GM19023 (cell line): Measurements from ENCODE around the gene SLC17A5.
A peak's percentile ranks its signal among the peaks of the same experiment; 100 is the strongest.
"Not testable (repeated sequence)": the region's sequence is repeated elsewhere in the genome, so short reads cannot be mapped to it uniquely, and the experiment has no call there.

ENCODE experiments used
- ATAC-seq: cut with Tn5 transposase; IDR thresholded peaks from one replicate; pipeline ENCODE4 v1.9.1; 2021; ENCODE audit warnings: mild to moderate bottlenecking, moderate library complexity; ENCODE audit not compliant: unreplicated experiment

The SLC17A5 gene

GRCh38 chr6:73666393-73666792 lies 12.6 kb upstream of the SLC17A5 start:
- no peak for ATAC-seq

- no peak for ATAC-seq
Observed at GRCh38 chr6:73665686-73666319, 12.0 kb upstream of the SLC17A5 start.

DNA sequence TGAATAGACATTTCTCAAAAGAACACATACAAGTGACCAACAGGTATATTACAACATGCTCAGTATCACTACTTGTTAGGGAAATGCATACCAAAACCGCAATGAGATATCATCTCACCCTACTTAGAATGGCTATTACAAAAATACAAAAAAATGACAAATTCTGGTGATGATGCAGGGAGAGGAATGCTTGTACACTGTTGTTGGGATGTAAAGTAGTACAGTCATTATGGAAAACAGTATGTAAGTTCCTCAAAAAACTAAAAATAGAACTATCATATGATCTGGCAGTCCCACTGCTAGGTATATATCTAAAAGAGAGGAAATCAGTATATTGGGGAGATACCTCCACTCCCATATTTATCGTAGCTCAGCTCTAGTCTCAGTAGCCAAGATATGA lies 10.9 kb upstream of the SLC17A5 start:
- ATAC-seq, result no peak

DNA sequence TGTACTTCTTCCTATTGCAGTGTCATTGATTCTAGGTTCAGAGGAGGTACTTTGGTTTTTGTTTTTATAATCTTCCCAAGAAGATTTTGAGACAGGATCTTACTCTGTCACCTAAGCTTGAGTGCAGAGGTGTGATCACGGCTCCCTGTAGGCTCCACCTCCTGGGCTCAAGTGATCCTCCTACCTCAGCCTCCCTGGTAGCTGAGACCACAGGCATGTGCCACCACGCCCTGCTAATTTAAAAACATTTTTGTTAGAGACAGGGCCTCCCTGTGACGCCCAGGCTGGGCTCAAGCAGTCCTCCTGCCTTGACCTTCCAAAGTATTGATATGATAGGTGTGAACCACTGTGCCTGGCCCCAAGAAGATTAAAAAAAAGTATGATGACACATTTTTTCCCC lies 3.4 kb upstream of the SLC17A5 start:
- no peak for ATAC-seq

DNA sequence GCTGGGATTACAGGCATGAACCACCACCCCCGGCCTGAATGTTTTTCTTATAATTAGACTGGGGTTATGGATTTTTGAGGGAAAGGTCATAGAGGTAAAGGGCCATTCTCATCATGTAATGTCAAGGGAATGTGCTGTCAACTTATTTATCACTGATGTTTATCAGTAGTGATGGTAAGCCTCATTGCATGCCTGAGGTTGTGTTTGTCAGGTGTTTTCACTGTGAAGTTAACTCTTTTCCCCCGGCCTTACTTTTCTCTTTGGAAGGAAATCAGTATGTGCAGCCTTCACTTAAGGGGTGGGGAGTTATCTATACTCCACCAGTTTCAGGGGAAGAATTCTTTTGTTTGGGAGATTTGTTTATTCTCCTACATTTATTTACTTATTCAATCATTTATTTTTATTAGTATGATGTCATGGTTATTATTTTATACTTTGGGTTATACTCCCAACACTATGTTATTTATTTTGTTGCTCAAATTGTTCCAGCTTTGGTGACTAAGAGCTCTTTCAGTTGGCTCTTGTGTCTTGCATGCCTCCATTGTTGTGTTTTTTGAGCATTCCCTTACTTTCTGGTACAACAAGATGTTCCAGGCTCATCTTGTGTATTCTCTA lies 2.8 kb upstream of the SLC17A5 start:
- ATAC-seq, result no peak

GRCh38 chr6:73655341-73655917 lies 1.6 kb upstream of the SLC17A5 start:
- no peak for ATAC-seq

GRCh38 chr6:73652637-73653570 lies 888 bp downstream of the SLC17A5 start:
- peak; percentile 41 for ATAC-seq

DNA sequence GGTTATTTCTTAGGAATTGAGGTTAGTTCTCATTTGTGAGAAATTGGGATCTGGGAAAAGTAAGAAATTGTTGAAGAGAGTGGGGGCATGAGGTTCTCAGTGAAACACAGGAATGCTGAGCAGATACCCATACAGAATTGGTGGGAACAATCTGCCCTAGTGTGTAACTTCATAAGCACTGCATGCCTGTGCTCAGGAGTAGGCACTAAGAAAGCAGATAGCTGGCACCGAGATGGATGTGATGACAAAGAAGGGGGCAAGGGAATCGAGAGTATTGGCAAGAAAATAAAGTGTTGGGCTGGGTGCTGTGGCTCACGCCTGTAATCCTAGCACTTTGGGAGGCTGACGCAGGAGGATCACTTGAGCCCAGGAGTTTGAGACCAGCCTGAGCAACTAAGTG lies 4.0 kb downstream of the SLC17A5 start:
- ATAC-seq, result no peak

DNA sequence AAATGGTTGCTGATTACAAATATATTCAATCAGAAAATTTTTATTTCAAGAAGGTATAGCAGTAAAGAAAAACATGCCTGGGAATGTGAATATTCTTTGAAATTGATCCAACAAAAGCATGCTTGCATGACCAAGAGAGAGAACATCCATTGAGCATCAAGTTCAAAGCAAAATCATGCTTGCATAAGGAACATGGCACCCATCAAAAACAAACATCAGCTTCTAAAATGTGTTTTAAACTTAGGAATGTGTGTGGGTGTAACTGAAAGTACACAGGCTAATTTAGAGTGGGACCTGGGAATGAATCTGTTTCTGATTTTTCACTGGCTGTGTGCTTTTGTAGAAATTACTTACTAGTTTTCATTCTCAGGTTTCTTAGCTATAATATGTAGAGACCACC lies 5.6 kb downstream of the SLC17A5 start:
- ATAC-seq, result no peak

GRCh38 chr6:73644941-73645591 lies 8.7 kb downstream of the SLC17A5 start:
- no peak for ATAC-seq

DNA sequence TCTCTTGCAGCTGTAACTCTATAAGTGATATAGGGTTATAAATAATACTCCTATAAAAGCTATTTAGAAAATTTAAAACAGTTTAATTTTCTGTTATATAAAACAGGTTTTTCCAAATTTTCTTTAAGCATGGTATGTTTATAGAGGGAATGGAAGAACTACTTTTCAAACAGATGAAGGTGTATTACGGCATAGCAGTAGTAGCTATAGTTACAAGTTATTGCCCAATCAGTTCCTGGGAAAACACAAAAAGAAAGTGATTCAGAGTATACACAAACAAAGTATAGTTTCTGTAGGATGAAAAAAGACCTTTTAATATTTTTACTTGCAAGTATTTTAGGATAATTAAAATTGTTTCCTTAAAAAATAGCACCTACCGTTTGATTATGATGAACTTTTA lies 9.8 kb downstream of the SLC17A5 start:
- ATAC-seq, result no peak

- ATAC-seq, result no peak
Observed at GRCh38 chr6:73642530-73642929, 11.3 kb downstream of the SLC17A5 start.

DNA sequence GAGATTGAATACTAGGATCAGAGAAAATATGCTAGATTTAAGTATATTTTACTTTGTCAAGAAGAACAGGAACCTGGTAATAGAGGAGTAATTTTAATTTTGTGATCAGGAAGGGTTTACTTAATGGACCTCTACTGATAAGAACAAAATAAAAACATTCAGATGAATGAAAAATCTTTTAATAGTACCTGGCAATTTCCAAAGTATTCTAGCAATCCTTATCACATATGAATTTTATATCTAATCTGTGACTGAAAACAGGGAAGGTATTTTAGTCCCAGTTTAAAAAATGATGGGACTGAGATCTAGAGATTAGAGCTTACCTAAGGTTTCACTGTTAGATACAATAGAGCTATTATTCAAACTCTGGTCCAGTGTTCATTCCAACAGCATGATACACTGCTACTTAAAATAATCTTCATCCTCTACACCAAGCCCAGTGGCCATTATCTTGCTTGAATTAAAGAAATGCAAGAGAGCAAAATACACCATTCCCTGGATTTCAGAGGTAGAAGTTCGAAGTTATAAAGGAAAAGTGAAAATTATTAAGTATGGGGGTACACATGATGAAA lies 13.5 kb downstream of the SLC17A5 start:
- ATAC-seq, result no peak

DNA sequence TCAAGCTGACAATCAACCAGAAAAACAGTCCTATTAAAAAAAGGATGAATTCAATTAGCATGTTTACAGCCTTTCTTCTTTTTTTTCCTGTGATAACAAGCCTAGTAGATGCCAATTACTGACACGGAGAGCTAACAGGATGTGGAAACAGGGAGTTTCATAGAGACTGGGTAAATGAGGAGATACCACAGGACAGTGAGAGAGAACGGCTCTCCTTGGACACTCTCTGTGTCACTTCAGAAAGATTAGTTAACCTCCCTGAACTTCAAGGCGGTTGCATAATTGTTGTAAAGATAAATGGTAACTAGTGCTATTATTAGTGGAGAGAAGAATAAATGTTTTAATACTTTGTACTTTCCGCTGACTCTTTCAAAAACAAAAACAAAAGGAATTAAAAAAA lies 14.8 kb downstream of the SLC17A5 start:
- no peak for ATAC-seq

DNA sequence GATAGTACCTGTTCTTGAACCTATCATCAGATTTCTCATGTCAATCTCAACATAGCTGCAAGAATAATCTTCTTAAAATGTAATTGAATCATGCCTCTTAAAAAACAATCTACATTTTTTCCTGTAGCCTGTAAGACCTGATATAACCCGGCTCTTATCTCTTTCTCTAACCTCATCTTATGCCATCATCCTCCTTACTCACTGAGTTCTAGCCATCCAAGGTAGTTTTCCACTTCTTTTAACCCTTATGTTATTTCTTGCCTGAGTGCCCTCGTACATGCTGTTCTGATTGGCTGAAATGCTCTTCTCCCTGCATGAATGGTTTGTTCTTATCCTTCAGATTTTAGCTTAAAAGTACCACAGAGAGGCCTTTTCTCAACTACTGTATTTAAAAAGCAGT lies 16.4 kb downstream of the SLC17A5 start:
- no peak for ATAC-seq

DNA sequence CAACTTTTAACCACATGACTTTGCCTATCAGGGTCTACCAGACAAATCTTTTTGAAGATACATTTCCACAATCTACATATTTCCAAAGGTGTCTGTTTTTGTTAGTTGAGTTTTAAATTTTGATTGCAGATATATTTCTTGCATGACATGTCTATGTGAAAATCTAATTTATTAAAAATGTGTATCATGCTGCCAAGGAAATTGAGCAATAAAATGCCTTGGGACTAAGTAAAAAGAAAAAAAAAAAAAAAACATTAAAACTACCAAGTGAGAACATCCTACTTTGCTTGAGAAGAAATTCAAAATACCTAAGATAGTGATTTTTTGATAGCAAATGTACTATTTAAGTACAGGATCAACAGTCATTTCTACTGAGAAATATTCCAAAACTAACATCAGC lies 17.7 kb downstream of the SLC17A5 start:
- ATAC-seq, result no peak

GRCh38 chr6:73632346-73632745 lies 21.4 kb downstream of the SLC17A5 start:
- no peak for ATAC-seq

DNA sequence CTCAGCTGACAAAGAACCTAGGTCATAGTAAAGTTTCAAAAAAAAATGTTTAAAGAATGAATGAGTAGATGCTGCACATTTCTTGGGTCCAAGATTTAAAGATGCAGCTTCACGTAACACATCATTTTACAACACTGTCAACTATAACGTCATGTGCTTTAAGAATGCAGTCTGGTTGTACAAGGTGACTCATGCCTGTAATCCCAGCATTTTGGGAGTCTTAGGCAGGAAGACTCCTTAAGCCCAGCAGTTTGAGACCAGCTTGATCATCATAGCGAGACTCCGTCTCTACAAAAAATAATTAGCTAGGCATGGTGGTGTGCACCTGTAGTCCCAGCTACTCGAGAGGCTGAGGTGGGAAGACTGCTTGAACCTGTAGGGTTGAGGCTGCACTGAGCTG lies 21.9 kb downstream of the SLC17A5 start:
- no peak for ATAC-seq

DNA sequence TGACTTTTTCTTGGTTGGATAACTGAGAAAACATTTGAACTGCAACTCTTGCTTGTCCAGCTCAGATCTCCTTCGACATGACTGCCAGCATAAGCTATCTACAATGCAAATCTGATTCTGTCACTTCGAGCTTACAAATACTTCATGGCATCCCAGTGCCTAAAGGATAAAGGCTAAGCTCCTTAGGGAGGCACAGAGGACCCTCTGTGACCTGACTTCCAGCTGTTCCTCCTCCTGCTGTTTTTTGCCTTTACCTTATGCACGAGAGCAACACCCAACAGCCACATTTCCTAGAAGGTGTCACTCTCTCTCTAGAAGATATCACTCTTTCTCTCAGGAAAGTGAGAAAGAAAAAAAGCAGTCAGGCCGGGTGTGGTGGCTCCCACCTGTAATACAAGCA lies 23.4 kb downstream of the SLC17A5 start:
- no peak for ATAC-seq

DNA sequence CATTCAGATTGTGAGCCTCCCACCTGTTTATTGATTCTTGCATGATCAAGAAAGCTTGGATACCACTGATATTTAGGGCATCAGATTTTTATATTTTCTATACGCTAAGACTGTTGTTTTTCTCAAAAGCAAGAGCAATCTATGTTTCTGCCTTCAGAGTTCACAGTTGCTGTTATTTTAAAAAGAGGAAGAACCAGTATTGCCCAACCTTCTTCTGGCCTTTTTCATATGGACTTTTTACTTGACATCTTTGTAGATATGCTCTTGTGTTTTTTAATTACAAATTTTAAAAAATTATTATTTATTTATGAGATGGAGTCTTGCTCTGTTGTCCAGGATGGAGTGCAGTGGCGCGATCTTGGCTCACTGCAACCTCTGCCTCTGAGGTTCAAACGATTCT lies 28.9 kb downstream of the SLC17A5 start:
- ATAC-seq, result no peak

DNA sequence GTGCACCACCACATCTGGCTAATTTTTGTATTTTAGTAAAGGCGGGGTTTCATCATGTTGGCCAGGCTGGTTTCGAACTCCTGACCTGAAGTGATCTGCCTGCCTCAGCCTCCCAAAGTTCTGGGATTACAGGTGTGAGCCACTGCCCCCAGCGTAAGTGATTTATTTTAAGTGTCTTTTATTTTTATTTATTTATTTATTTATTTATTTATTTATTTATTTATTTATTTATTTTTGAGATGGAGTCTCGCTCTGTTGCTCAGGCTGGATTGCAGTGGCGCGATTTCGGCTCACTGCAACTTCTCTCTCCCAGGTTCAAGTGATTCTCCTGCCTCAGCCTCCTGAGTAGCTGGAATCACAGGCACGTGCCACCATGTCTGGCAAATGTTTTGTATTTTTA lies 30.3 kb downstream of the SLC17A5 start:
- ATAC-seq, result not testable (repeated sequence)
